IPS-11a (cell line): ENCODE measurements around the gene SRRM5.
"Not testable (repeated sequence)": the region's sequence is repeated elsewhere in the genome, so short reads cannot be mapped to it uniquely, and the experiment has no call there.

Experiments
- H3K4me3 ChIP-seq: one replicate; pipeline ENCODE4 v1.5.1; 2013; ENCODE audit warnings: low read depth, low read length, control low read depth

Gene SRRM5, protein sequence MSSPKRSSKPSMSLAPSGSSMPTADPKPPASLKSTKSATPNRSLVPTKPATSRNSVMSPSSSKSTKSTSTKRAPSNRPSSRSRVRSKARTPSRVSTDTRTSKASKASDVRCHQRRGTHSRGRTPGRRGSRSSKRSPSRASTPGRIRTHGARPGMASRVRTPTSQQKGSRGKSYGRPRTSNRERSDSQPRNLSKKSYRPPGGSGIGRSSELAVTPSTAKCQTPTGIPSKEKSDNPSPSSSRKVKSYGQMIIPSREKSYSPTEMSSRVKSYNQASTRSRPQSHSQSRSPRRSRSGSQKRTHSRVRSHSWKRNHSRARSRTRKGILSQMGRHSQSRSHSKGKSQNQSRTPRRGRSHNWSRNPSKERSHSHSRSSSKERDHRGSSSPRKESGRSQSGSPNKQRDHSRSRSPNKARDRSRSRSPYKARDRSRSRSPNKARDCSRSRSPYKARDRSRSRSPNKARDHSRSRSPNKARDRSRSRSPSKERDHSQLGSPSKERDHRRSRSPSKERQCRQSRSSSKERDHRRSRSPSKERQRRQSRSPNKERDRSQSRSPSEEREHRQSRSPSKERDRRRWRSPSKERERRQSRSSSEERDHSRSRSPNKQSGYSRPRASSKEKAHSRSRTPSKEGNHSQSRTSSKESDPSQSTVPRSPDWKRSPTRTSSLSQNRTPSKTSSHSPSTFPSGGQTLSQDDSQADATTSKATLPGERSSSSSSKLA

DNA sequence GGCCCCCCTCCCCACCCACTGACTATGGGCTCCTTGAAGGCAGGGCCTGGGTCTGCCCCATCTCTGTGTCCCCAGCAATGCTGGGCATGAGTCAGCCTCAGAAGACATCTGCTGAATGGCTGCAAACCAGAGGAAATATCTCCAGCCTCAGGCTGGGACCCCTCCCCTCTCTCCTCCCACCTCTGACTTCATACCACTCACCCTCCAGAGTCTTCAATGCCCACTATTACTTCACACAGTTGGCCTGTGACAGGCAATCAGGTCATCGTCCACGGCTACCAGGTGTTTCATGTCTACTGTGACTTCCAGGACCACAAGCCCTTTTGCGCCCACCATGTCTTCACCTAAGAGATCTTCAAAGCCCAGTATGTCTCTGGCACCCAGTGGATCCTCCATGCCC lies at the start of gene SRRM5:
SRRM5 (plus strand) TSS at position 301 of the 400 bp plus-strand sequence; CDS start at position 335, 34 bp downstream.
- H3K4me3 ChIP-seq, result no peak within 1 kb of the TSS

DNA sequence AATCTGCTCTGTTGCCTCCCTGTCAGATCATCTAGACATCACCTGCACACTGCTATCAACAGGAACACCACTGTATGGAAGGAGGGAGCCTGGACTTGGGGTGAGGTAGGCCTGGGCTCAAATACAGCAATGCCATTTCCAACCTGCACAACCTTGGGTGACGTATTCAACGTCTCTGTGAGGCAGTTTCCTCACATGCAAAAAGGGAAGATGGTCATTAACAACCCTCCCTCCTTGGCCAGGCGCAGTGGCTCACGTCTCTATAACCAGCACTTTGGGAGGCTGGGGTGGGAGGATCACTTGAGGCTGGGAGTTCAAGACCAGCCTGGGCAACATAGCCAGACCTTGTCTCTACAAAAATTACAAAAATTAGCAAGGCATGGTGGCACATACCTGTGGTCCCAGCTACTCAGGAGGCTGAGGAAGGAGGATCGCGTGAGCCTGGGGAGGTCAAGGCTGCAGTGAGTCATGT lies 49.6 kb upstream of the SRRM5 start:
- no peak overlapping the region for H3K4me3 ChIP-seq

DNA sequence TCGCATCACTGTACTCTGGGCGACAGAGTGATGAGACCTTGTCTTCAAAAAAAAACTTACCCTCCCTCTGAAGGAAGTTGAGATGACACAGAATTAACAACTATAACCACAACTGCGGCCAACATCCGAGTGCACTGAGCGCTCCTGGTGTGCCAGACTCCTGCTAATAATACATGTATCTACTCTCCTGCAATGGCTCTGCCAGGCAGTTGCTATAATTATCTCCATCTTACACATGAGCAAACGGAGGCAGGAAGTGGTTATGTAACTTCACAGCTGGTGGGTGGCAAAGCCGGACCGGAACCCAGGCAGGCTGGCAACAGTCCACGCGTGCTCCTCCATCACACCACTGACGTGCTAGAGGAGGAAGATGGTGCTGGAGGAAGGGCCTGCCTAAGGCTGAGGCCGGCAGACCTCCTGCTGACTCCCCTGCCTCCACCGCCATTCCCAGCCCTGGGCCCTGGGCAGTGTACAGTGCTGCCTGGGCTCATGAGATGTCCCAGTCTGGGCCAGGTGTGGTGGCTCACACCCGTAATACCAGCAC lies 49.1 kb upstream of the SRRM5 start:
- H3K4me3 ChIP-seq, result no peak overlapping the region

DNA sequence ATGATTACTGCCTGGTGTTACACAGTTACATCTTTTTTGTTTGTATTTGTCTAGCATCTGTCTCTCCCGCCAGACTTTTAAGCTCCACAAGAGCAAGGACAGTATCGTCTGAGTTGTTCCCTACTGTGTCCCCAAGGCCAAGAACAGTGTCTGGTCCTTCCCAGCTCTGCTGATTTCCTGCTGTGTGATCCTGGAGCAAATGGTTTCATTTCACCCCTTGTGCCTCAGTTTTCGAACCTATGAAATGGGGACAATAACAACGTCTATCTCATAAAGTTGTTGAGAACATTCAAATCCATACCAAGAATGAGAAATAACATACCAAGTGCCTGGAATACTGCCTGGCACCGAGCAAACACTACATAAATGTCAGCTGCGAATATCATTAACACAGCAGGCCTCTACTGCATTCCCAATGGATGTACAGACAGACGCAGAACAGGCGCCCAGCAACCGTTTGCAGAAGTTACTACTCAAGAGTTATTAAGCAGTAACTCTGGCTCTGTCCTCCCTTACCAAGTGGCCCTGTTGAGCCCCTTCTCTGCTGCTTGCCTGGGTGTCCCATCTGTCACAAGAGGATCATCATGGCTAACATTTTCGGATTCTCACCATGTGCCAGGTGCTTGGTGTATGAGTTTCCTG lies 48.0 kb upstream of the SRRM5 start:
- no peak overlapping the region for H3K4me3 ChIP-seq

GRCh38 chr19:43564800-43565199 lies 47.1 kb upstream of the SRRM5 start:
- no peak overlapping the region for H3K4me3 ChIP-seq

- no peak overlapping the region for H3K4me3 ChIP-seq
Measured at GRCh38 chr19:43569657-43570056, 42.2 kb upstream of the SRRM5 start.

- H3K4me3 ChIP-seq, result no peak overlapping the region
Measured at GRCh38 chr19:43570174-43570791, 41.6 kb upstream of the SRRM5 start.

DNA sequence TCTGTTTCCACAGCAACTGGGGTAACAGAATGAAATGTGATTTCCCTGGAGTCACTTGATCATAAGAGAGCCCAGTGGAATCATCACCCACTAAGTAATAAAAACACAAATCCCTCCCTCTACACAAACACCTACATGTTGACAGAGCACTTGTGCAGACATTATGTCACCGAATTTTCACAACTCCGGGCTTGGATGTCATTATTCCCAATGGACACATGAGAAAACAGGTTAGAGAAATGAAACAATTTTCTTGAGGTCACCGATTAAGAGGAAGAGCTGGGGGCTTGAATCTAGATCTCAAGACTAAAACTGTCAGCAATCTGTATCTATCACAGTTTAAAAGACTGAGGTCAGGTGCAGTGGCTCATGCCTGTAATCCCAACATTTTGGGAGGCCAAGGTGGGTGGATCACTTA lies 39.7 kb upstream of the SRRM5 start:
- H3K4me3 ChIP-seq, result no peak overlapping the region

DNA sequence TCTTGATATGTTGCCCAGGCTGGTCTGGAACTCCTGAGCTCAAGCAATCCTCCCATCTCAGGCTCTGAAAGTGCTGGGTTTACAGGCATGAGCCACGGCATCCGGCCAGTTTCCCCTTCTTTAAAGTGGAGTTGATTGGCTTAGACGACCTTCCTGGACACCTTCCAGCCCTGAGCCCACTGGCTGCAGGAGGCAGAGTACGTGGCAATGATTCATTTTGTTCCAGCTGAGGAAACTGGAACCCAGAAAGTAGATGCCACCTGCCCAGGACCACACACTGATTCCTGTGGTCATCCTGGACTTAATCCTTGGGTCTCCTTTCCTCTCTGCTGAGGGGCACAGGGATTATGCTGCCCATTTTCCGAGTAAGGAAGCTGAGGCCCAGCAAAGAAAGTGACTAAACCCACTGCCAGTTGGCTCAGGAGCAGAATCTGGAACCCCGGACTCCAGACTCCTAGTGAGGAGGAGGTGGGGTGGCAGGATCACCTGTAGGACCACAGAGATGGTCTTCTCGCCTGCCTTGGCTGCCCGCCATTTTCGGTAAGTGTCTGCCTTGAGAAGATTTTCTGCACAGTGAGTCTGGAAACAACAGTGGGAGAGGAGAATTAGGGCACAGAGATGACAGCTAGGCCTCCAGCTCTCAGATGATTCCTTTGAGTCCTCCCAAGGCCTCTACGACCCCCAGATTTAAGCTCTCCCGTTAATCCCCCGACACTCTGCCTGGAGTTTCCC lies 37.3 kb upstream of the SRRM5 start:
- H3K4me3 ChIP-seq, result peak overlapping the region; percentile 78

DNA sequence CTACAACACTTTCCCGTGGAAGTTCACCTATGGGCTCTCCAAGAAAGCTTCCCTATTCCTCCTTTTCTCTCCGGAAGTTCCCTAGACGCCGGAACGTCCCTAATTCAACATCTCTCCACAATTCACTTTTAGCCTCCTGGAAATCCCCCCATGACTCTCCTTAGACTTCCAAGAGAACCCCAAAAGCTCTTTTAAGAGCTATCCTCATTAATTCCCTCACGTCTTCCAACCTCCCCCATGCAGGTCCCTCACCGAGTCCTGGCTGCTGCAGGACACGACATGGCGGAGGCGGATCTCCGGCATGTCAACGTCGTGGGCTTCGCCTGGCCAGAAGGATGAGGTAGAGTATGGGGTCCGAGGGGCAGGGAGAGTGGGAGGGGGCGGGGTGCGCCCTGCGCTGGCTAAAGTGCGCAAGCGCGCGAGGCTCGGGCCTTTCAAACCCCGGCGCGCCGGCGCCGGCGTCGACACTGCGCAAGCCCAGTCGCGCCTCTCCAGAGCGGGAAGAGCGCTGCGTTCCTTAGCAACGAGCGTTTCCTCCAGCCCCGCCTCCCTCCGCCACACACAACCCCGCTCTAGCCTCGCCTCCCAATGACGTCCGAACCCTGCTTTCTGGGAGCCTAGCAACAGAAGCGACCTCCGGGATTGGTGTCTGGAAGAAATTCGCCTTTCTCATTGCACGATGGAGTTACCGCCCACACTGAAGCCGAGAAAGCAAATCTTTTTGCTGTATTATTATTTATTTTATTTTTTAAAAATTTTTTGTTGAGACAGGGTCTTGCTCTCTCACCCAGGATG lies 36.5 kb upstream of the SRRM5 start, which contains the start of the genes PINLYP and XRCC1:
PINLYP (plus strand) TSS at position 646 of the 795 bp plus-strand sequence. CDS start 1,391 bp downstream, outside the sequence.
XRCC1 (minus strand) TSS at position 372 of the 795 bp plus-strand sequence; CDS start at position 303, 69 bp downstream.
- H3K4me3 ChIP-seq, result peak within 1 kb of the TSS; percentile 78

- H3K4me3 ChIP-seq, result no peak overlapping the region
Measured at GRCh38 chr19:43575955-43576878, 35.7 kb upstream of the SRRM5 start.

GRCh38 chr19:43578787-43579186 lies 33.1 kb upstream of the SRRM5 start:
- H3K4me3 ChIP-seq, result no peak overlapping the region

- no peak overlapping the region for H3K4me3 ChIP-seq
Measured at GRCh38 chr19:43581467-43581866, 30.4 kb upstream of the SRRM5 start.

GRCh38 chr19:43582495-43582894 lies 29.4 kb upstream of the SRRM5 start:
- no peak overlapping the region for H3K4me3 ChIP-seq

DNA sequence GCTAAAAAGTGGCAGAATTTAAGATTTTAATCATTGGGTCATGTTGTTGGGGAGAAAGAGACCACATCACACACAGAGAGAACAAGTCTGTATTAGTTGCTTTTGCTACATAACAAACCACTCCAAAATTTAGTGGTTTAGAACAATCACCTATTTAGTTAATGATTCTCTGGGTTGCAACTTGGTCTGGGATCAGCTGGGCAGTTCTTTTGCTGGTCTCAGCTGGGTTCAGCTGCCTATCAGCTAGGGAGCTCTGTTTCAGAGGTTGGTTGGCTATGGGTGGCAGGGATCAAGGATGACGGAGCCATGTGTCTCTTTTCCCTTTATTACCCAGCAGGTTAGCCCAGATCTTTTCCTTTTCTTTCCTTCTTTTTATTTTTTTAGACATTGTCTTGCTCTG lies 27.4 kb upstream of the SRRM5 start:
- no peak overlapping the region for H3K4me3 ChIP-seq

DNA sequence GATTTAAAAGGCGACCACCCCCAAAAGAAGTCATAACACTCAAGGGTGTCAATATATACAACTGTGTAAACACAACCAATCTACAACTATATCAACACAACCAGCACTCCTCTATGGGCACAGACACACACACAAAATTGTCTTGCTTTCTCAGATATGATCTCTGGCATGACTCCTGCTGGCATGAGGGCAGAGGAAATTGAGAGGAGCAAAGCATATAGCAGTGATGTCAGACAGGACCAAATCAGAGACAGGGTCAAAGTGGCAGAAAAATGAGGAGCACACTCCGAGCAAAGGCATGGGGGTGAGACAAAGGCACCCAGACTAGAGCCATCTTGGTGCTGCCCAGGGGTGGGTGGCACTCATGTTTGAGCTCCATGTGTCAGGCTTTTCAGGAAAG lies 25.5 kb upstream of the SRRM5 start:
- H3K4me3 ChIP-seq, result no peak overlapping the region

- not testable (repeated sequence) for H3K4me3 ChIP-seq
Measured at GRCh38 chr19:43587029-43587428, 24.9 kb upstream of the SRRM5 start.

DNA sequence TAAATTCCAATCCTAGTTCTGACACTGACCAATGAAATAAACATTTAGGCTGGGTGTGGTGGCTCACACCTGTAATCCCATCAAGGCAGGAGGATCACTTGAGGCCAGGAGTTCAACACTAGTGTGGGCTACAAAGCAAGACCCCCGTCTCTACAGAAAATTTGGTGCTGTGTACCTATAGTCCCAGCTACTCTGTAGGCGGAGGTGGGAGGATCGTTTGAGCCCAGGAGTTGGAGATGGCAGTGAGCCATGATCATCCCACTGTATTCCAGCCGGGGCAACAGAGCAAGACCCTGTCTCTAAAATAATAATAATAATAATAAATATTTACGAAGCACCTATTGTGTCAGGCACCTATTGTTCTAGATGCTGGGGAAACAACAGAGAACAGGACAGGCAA lies 22.6 kb upstream of the SRRM5 start:
- H3K4me3 ChIP-seq, result no peak overlapping the region
